GM12892 (cell line): Measurements from ENCODE around the gene GJB5.

ENCODE experiments used
- DNase-seq: peaks from one replicate; pipeline ENCODE4 v3.0.0; 2011; ENCODE audit not compliant: insufficient read length
- FAIRE-seq: peaks from 2 replicates; lab custom pipeline; 2011; peaks lifted over from hg19 to GRCh38; lab: Jason Lieb, UNC
- POLR2A ChIP-seq: IDR thresholded peaks from 2 replicates; pipeline ENCODE4 v1.6.1; 2011; ENCODE audit warnings: low read depth, low read length, control low read depth
- POLR2AphosphoS5 ChIP-seq: IDR thresholded peaks from 2 replicates; pipeline ENCODE4 v1.6.1; 2011; ENCODE audit warnings: low read depth, low read length, control low read depth
- TAF1 ChIP-seq: IDR thresholded peaks from 2 replicates; pipeline ENCODE4 v1.6.1; 2011; ENCODE audit warnings: low read depth, mild to moderate bottlenecking, control low read depth, low read length, borderline replicate concordance

The GJB5 gene

DNA sequence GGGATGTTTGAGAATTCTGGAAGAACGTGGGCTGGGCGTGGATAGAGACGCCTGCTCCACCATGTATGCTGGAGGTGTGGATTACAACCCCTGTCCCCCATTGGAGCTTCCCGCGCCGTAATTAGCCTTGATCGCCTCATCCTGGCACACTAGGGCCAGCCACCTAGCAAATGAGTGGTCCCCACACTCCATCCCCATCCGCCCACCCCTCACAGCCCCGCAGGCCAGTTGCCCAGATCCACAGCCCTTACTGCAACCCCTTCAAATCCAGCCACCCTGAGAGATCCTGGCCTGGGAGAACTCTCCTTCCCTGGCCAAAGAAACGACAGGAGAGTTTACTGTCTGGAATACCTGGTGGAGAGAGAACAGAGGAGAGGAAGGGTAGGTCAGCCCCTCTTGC lies 37.6 kb downstream of the GJB5 start:
- FAIRE-seq (no peak), DNase-seq (no peak)
- TF ChIP-seq POLR2AphosphoS5, result no peak
- no peak for TF ChIP-seq TAF1
- TF ChIP-seq POLR2A, result no peak

GRCh38 chr1:34792868-34793727 lies 38.3 kb downstream of the GJB5 start, which contains the start of gene GJA4:
Gene GJA4, plus strand, starts transcription at chr1:34792999. Its CDS starts 1,215 bp downstream, at chr1:34794214.
- FAIRE-seq, result no peak

GRCh38 chr1:34794001-34794789 lies 39.3 kb downstream of the GJB5 start:
- TF ChIP-seq POLR2A (no peak), TAF1 (no peak), POLR2AphosphoS5 (no peak)
- FAIRE-seq (no peak), DNase-seq (no peak)

More at GRCh38 chr1:34792868-34793727, 38.3 kb downstream of the GJB5 start, which contains the start of gene GJA4:
- no peak for TF ChIP-seq POLR2A
- TF ChIP-seq POLR2AphosphoS5, result no peak
- TF ChIP-seq TAF1, result no peak
- no peak for DNase-seq

- FAIRE-seq (no peak), DNase-seq (no peak)
- TF ChIP-seq POLR2AphosphoS5 (no peak), TAF1 (no peak), POLR2A (no peak)
These were observed 39.9 kb downstream of the GJB5 start for GRCh38 chr1:34794790-34795180.

DNA sequence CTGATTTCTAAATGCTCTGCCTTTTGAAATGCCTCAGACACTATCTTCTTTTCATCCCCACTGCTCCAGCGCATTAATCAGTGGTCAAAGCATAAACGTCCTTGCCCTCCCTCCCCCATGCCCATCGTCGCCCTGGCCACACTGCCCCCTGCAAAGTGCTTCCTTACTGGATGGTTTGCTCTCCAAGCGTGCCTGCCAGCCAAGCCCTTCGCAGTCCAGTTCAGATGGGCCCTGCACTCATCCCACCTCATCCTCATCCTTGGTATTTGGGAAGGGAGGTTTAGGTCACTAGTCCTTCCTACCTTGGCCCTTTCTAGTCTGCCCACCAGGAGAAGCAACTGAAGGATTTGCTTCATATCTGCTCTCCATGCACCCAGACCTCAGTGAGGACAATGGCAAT lies 41.1 kb downstream of the GJB5 start:
- TF ChIP-seq POLR2A, result no peak
- no peak for TF ChIP-seq TAF1
- TF ChIP-seq POLR2AphosphoS5, result no peak
- FAIRE-seq (no peak), DNase-seq (no peak)

DNA sequence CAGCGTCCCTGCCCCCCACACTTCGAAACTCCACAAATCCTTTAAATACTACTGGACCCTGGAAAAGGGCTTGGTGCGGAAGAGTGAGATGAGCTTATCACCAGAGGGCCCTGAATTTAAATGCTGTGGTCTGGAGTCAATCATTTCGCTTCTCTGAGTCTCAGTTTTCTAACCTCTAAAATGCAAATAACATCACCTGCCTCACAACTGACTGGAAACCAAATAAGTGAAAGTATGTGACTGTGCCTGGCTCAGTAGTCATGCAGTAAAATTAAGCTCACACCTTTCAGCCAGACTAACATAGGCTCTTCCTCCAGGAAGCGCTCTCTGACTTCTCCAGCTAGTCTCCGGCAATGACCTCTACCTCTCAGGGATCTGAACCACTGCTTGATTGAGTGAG lies 42.1 kb downstream of the GJB5 start:
- TF ChIP-seq POLR2AphosphoS5, result no peak
- TF ChIP-seq POLR2A, result no peak
- no peak for TF ChIP-seq TAF1
- FAIRE-seq (peak; percentile 48), DNase-seq (no peak)

- DNase-seq (no peak), FAIRE-seq (no peak)
- TF ChIP-seq TAF1 (no peak), POLR2A (no peak), POLR2AphosphoS5 (no peak)
These were observed 45.4 kb downstream of the GJB5 start for GRCh38 chr1:34800214-34800613.

GRCh38 chr1:34803770-34804169 lies 48.9 kb downstream of the GJB5 start:
- FAIRE-seq, result no peak
- TF ChIP-seq POLR2A (no peak), POLR2AphosphoS5 (no peak), TAF1 (no peak)
- DNase-seq, result no peak

- no peak for DNase-seq
- FAIRE-seq, result no peak
- TF ChIP-seq POLR2A, result no peak
- TF ChIP-seq POLR2AphosphoS5, result no peak
- TF ChIP-seq TAF1, result no peak
These were observed 51.5 kb downstream of the GJB5 start for GRCh38 chr1:34806396-34806795.
